GM12878 (cell line): ENCODE results near the gene EHBP1. TPM values are rescaled to one million over a fixed set of nuclear protein-coding genes. Genes with fewer than 3 reads are reported as not detected.

Experiments
- ATAC-seq: fragments of 200-7000 bp; cut with Tn5 transposase; 3 replicates; pipeline ENCODE4 v1.9.1; 2020; ENCODE audit warnings: mild to moderate bottlenecking, moderate library complexity
- BruUV-seq: library from RNA; stranded (reverse); fragments of 400-500 nt; replicated peaks from 2 replicates; lab custom pipeline; 2021; lab: Mats Ljungman, UMichigan
- CTCF ChIA-PET: fragments of 300-600 bp; sonication (Branson Sonifier 250); formaldehyde crosslinking; extraction: SDS; loops from one replicate; lab custom pipeline; 2021; ENCODE audit warnings: inconsistent platforms; lab: Yijun Ruan, JAX
- POLR2A ChIA-PET: fragments of 350-600 bp; formaldehyde crosslinking; extraction: SDS; loops from one replicate; lab custom pipeline; 2021; ENCODE audit warnings: inconsistent platforms; lab: Charles Lee
- RAD21 ChIA-PET: fragments of 300-600 bp; sonication (Branson Sonifier 250); formaldehyde crosslinking; loops from one replicate; lab custom pipeline; 2023; ENCODE audit warnings: antibody characterized with exemption; ENCODE audit not compliant: unreplicated experiment; lab: Charles Lee
- SMC1A ChIA-PET: fragments of 300-600 bp; sonication (Branson Sonifier 250); formaldehyde crosslinking; loops from one replicate; lab custom pipeline; 2023; ENCODE audit not compliant: unreplicated experiment, uncharacterized antibody; lab: Charles Lee
- DNase-seq: peaks from one replicate; pipeline ENCODE4 v3.0.0-alpha.2; 2011; ENCODE audit warnings: low read depth, low spot score
- FAIRE-seq: peaks from 3 replicates; lab custom pipeline; 2011; peaks lifted over from hg19 to GRCh38; lab: Jason Lieb, UNC
- H2AFZ ChIP-seq: 2 replicates; pipeline ENCODE4 v1.6.0; 2011; ENCODE audit warnings: low read depth, low read length, control low read depth; ENCODE audit not compliant: control insufficient read depth
- H3K27ac ChIP-seq: 2 replicates; pipeline ENCODE4 v1.5.1; 2011; ENCODE audit warnings: control low read depth; ENCODE audit not compliant: control insufficient read depth, insufficient read depth
- H3K27me3 ChIP-seq, 2 experiments: replicated peaks in 1 of 2; 2 replicates each; pipeline versions ENCODE4 v1.6.0 to v1.6.1; 2011; ENCODE audit warnings: low read length in 1 of 2; ENCODE audit not compliant: control insufficient read depth in 2 of 2, insufficient read depth in 2 of 2
- H3K36me3 ChIP-seq, 2 experiments: 2 replicates each; pipeline ENCODE4 v1.5.1; 2011; ENCODE audit warnings: low read length in 1 of 2; ENCODE audit not compliant: control insufficient read depth in 2 of 2, insufficient read depth in 2 of 2
- H3K4me1 ChIP-seq: 2 replicates; pipeline ENCODE4 v1.6.1; 2011; ENCODE audit warnings: mild to moderate bottlenecking, low read length, moderate library complexity, mixed read lengths; ENCODE audit not compliant: control insufficient read depth, insufficient read depth
- H3K4me2 ChIP-seq: 2 replicates; pipeline ENCODE4 v1.6.0; 2011; ENCODE audit warnings: control low read depth; ENCODE audit not compliant: control insufficient read depth, insufficient read depth
- H3K4me3 ChIP-seq: fragments of 200-600 bp; sonication (generic); 2 replicates; pipeline ENCODE4 v1.5.1; 2016
- H3K79me2 ChIP-seq: 2 replicates; pipeline ENCODE4 v1.6.0; 2011; ENCODE audit warnings: low read length; ENCODE audit not compliant: control insufficient read depth, insufficient read depth
- H3K9ac ChIP-seq: 2 replicates; pipeline ENCODE4 v1.8.0; 2011; ENCODE audit warnings: low read length, control low read depth, mixed read lengths; ENCODE audit not compliant: control insufficient read depth, insufficient read depth
- H3K9me3 ChIP-seq: replicated peaks from 3 replicates; pipeline ENCODE4 v1.5.1; 2011; ENCODE audit warnings: mild to moderate bottlenecking, low read length; ENCODE audit not compliant: control insufficient read depth, insufficient read depth
- H4K20me1 ChIP-seq: 2 replicates; pipeline ENCODE4 v1.6.0; 2011; ENCODE audit not compliant: control insufficient read depth, insufficient read depth
- ATF2 ChIP-seq: IDR thresholded peaks from 2 replicates; pipeline ENCODE4 v1.6.1; 2012; ENCODE audit warnings: low read length, inconsistent platforms
- HDAC2 ChIP-seq: fragments of 200-600 bp; sonication (generic); IDR thresholded peaks from 2 replicates; pipeline ENCODE4 v1.6.1; 2017
- MYC ChIP-seq: IDR thresholded peaks from 2 replicates; pipeline ENCODE4 v1.6.1; 2011; ENCODE audit warnings: mild to moderate bottlenecking, low read length, moderate library complexity, inconsistent platforms; ENCODE audit not compliant: insufficient read depth, insufficient replicate concordance, insufficient read length, severe bottlenecking
- POLR2A ChIP-seq: IDR thresholded peaks from 2 replicates; pipeline ENCODE4 v1.6.1; 2011; ENCODE audit warnings: low read depth, mild to moderate bottlenecking, low read length
- POLR2AphosphoS2 ChIP-seq: IDR thresholded peaks from 2 replicates; pipeline ENCODE4 v1.6.1; 2011; ENCODE audit warnings: low read depth, mild to moderate bottlenecking, low read length, improper control_type of control experiment, moderate library complexity
- POU2F2 ChIP-seq: IDR thresholded peaks from 3 replicates; pipeline ENCODE4 v1.6.1; 2011; ENCODE audit warnings: low read depth, mild to moderate bottlenecking, low read length, borderline replicate concordance
- RFX5 ChIP-seq: IDR thresholded peaks from 2 replicates; pipeline ENCODE4 v1.6.1; 2011; ENCODE audit warnings: low read depth, low read length, improper control_type of control experiment
- SP1 ChIP-seq: IDR thresholded peaks from one replicate; pipeline ENCODE4 v1.6.1; 2011; ENCODE audit warnings: low read depth, low read length
- ZZZ3 ChIP-seq: IDR thresholded peaks from 2 replicates; pipeline ENCODE4 v1.6.1; 2011; ENCODE audit warnings: low read depth; ENCODE audit not compliant: control insufficient read depth, insufficient read length
- WGBS: methylation state at CpG from one replicate; pipeline ENCODE4 v1.1.6; 2016; ENCODE audit warnings: low lambda C conversion rate; ENCODE audit not compliant: insufficient replicate concordance, insufficient coverage; ENCODE audit errors: missing lambda C conversion rate; 5-methylcytosine and 5-hydroxymethylcytosine counted together
- in situ Hi-C: fragments of 300-500 bp; cut with MboI; formaldehyde crosslinking; loops from 9 replicates; pipeline ENCODE4 v1.14.3; 2018; ENCODE audit warnings: mixed read lengths
- intact Hi-C: fragments of 100-400 bp; cut with micrococcal nuclease; formaldehyde crosslinking; loops from one replicate; pipeline ENCODE4 v1.14.2; 2022; ENCODE audit not compliant: unreplicated experiment
- polyA plus RNA-seq, 11 experiments: library from polyadenylated mRNA; depleted of rRNA in 4 of 11; unstranded in 6 of 11; stranded (reverse) in 5 of 11; fragments of >200 nt; fragmentation: Nextera tagmentation in 4 of 11; fragmentation: Illumina TruSeq in 1 of 11; extraction: Ambion mirVana in 4 of 11; extraction: Trizol in 1 of 11; gene quantifications; 1 replicate in 1 of 11; 2 replicates in 10 of 11; pipeline versions ENCODE4 v1.2.1 to v1.2.3, GENCODE V29; 2011 to 2016; ENCODE audit warnings: inconsistent platforms in 2 of 11, missing spikeins in 2 of 11, low read depth in 1 of 11
- total RNA-seq, 4 experiments: library from RNA; depleted of rRNA in 3 of 4; stranded (reverse); fragments of >200 nt in 3 of 4; fragmentation: Illumina TruSeq in 1 of 4; extraction: Trizol in 1 of 4; gene quantifications; 2 replicates each; pipeline versions ENCODE4 v1.2.1 to v1.2.3, GENCODE V29; 2013 to 2021

The EHBP1 gene
- total and polyA plus RNA-seq, 10 of the 15 experiments (the other 5 are each of a cell fraction or from before 2014, with no cell fraction given) = 5.7 to 26.1 (median 13.6) TPM

- no peak for FAIRE-seq
- H3K4me2 ChIP-seq = no peak overlapping the region
- H3K4me3 ChIP-seq = no peak overlapping the region
- H3K27ac ChIP-seq = no peak overlapping the region
- no peaks in the 10 kb centered on the region for H3K27me3 ChIP-seq
- H3K79me2 ChIP-seq = no peaks in the 10 kb centered on the region
- no peak for DNase-seq
- in situ Hi-C loops (no loop called here), intact Hi-C loops (no loop called here)
- no peak overlapping the region for H2AFZ ChIP-seq
- ChIA-PET SMC1A (no interaction called here), POLR2A (no interaction called here), CTCF (no interaction called here), RAD21 (no interaction called here)
- no peaks in the 10 kb centered on the region for H3K9me3 ChIP-seq
- H3K4me1 ChIP-seq = no peaks in the 10 kb centered on the region
- BruUV-seq = no TSS peak
- H3K36me3 ChIP-seq = no peaks in the 10 kb centered on the region
- 94% methylated on average over 1 of the region's 1 CpG for WGBS
- TF ChIP-seq MYC (no peak), POU2F2 (no peak), RFX5 (no peak), SP1 (no peak), ATF2 (no peak), POLR2A (no peak), POLR2AphosphoS2 (no peak), HDAC2 (no peak), ZZZ3 (no peak)
- no peaks in the 10 kb centered on the region for H4K20me1 ChIP-seq
- no peak overlapping the region for H3K9ac ChIP-seq
- no peak for ATAC-seq
These were observed 303.3 kb downstream of the EHBP1 start for GRCh38 chr2:63008838-63009237.

- no peak overlapping the region for H3K4me2 ChIP-seq
- no peak overlapping the region for H2AFZ ChIP-seq
- intact Hi-C loops = no loop called here
- no peaks in the 10 kb centered on the region for H3K79me2 ChIP-seq
- H3K27ac ChIP-seq = no peak overlapping the region
- no TSS peak for BruUV-seq
- no peaks in the 10 kb centered on the region for H4K20me1 ChIP-seq
- TF ChIP-seq ATF2 = no peak
- CTCF ChIA-PET = no interaction called here
- DNase-seq (no peak), ATAC-seq (no peak), FAIRE-seq (no peak)
- POLR2A ChIA-PET = no interaction called here
- RAD21 ChIA-PET = no interaction called here
- H3K27me3 ChIP-seq = no peaks in the 10 kb centered on the region
- SMC1A ChIA-PET = no interaction called here
- no peak overlapping the region for H3K4me3 ChIP-seq
- no peaks in the 10 kb centered on the region for H3K9me3 ChIP-seq
- H3K4me1 ChIP-seq = no peaks in the 10 kb centered on the region
- H3K36me3 ChIP-seq = no peaks in the 10 kb centered on the region
- in situ Hi-C loops = no loop called here
- H3K9ac ChIP-seq = no peak overlapping the region
These were observed 304.0 kb downstream of the EHBP1 start for GRCh38 chr2:63009490-63009889.
